GM12892 (cell line): Measurements from ENCODE around the gene NANOS3.

Experiments used
- POLR2A ChIP-seq: IDR thresholded peaks from 2 replicates; pipeline ENCODE4 v1.6.1; 2011; ENCODE audit warnings: low read depth, low read length, control low read depth
- POLR2AphosphoS5 ChIP-seq: IDR thresholded peaks from 2 replicates; pipeline ENCODE4 v1.6.1; 2011; ENCODE audit warnings: low read depth, low read length, control low read depth
- TAF1 ChIP-seq: IDR thresholded peaks from 2 replicates; pipeline ENCODE4 v1.6.1; 2011; ENCODE audit warnings: low read depth, mild to moderate bottlenecking, control low read depth, low read length, borderline replicate concordance

DNA sequence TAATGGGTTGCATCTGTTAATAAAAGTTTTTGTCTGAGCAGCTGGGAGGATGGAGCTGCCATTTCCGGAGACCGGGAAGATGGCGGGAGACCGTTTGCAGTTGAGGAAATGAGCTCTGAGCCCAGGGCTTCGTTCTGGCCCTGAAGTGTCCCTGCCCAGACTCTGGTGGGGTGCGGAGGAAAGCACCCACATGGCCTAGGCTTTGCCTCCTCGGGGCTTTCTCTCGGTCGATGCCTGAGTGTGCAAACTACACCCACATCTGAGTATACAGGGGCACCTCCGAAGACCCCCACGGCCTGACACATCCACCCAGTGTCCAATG lies 15.6 kb upstream of the NANOS3 start:
- TF ChIP-seq TAF1 (no peak), POLR2AphosphoS5 (no peak), POLR2A (no peak)
